CD14-positive monocyte (primary cell): ENCODE results near the gene SGCD. TPM values are rescaled to one million over a fixed set of nuclear protein-coding genes. Genes with fewer than 3 reads are reported as not detected.

Experiments used
- DNase-seq, 3 donors: peaks; one replicate each; pipeline ENCODE4 v3.0.0-alpha.2; 2011 to 2022
- H2AFZ ChIP-seq: 2 replicates; pipeline ENCODE4 v1.6.0; 2012; ENCODE audit warnings: mild to moderate bottlenecking, low read depth, low read length, inconsistent platforms; ENCODE audit not compliant: insufficient read depth, poor library complexity, severe bottlenecking
- H3K27ac ChIP-seq, 2 donors: 1 replicate in 1 of 2; 2 replicates in 1 of 2; pipeline ENCODE4 v1.5.1; 2012 to 2013; ENCODE audit warnings: low read length in 2 of 2, control low read depth in 1 of 2, inconsistent platforms in 1 of 2, low read depth in 1 of 2, mild to moderate bottlenecking in 1 of 2
- H3K27me3 ChIP-seq, 2 donors: one replicate each; pipeline versions ENCODE4 v1.6.0 to v1.6.1; 2011 to 2013; ENCODE audit warnings: low read length in 2 of 2; ENCODE audit not compliant: control insufficient read depth in 2 of 2, insufficient read depth in 2 of 2
- H3K36me3 ChIP-seq, 2 donors: replicated peaks in 1 of 2; 1 replicate in 1 of 2; 2 replicates in 1 of 2; pipeline versions ENCODE4 v1.5.1 to v1.6.1; 2012 to 2013; ENCODE audit warnings: low read length in 2 of 2, control low read depth in 1 of 2, inconsistent platforms in 1 of 2, mild to moderate bottlenecking in 1 of 2; ENCODE audit not compliant: insufficient read depth in 2 of 2, control insufficient read depth in 1 of 2
- H3K4me1 ChIP-seq, 2 donors: 1 replicate in 1 of 2; 2 replicates in 1 of 2; pipeline versions ENCODE4 v1.5.1 to v1.6.1; 2012 to 2013; ENCODE audit warnings: low read length in 2 of 2, control low read depth in 1 of 2, inconsistent platforms in 1 of 2, mild to moderate bottlenecking in 1 of 2, moderate library complexity in 1 of 2; ENCODE audit not compliant: insufficient read depth in 2 of 2, control insufficient read depth in 1 of 2
- H3K4me2 ChIP-seq: replicated peaks from 2 replicates; pipeline ENCODE3; 2012; ENCODE audit warnings: low read length, moderate library complexity, mild to moderate bottlenecking; ENCODE audit not compliant: poor library complexity, severe bottlenecking; ENCODE audit errors: extremely low read depth
- H3K4me3 ChIP-seq, 3 experiments: fragments of 200-600 bp in 1 of 3; sonication (generic) in 1 of 3; replicated peaks in 1 of 3; 1 replicate in 2 of 3; 2 replicates in 1 of 3; pipeline ENCODE4 v1.5.1; 2011 to 2013; ENCODE audit warnings: low read length in 3 of 3, mild to moderate bottlenecking in 3 of 3, control low read depth in 2 of 3, low read depth in 2 of 3, inconsistent platforms in 1 of 3, moderate library complexity in 1 of 3
- H3K79me2 ChIP-seq: 2 replicates; pipeline ENCODE4 v1.6.0; 2012; ENCODE audit warnings: mild to moderate bottlenecking, control low read depth, inconsistent platforms, low read length, moderate library complexity; ENCODE audit not compliant: insufficient read depth
- H3K9ac ChIP-seq: 2 replicates; pipeline ENCODE4 v1.6.0; 2017; ENCODE audit warnings: low read length, mild to moderate bottlenecking; ENCODE audit not compliant: insufficient read depth, poor library complexity, severe bottlenecking
- H3K9me3 ChIP-seq, 2 donors: replicated peaks in 1 of 2; 1 replicate in 1 of 2; 2 replicates in 1 of 2; pipeline versions ENCODE4 v1.5.1 to v1.6.1; 2012 to 2013; ENCODE audit warnings: low read length in 2 of 2, control low read depth in 1 of 2; ENCODE audit not compliant: control insufficient read depth in 1 of 2, insufficient read depth in 1 of 2
- H4K20me1 ChIP-seq: 2 replicates; pipeline ENCODE4 v1.6.0; 2012; ENCODE audit warnings: mild to moderate bottlenecking, low read length, control low read depth, moderate library complexity; ENCODE audit not compliant: insufficient read depth
- H3K27ac Mint-ChIP-seq, 7 donors: one replicate each; pipeline ENCODE4 v1.8.0; 2020; ENCODE audit warnings: mild to moderate bottlenecking in 7 of 7, mixed read lengths in 7 of 7, moderate library complexity in 6 of 7, inconsistent platforms in 2 of 7
- H3K27me3 Mint-ChIP-seq, 3 donors: one replicate each; pipeline ENCODE4 v1.8.0; 2021 to 2022; ENCODE audit warnings: low read depth in 3 of 3, mild to moderate bottlenecking in 3 of 3, mixed read lengths in 3 of 3, moderate library complexity in 3 of 3, inconsistent platforms in 1 of 3
- H3K36me3 Mint-ChIP-seq, 2 donors: one replicate each; pipeline ENCODE4 v1.8.0; 2020; ENCODE audit warnings: mixed read lengths in 2 of 2, inconsistent platforms in 1 of 2, mild to moderate bottlenecking in 1 of 2
- H3K4me1 Mint-ChIP-seq: one replicate; pipeline ENCODE4 v1.8.0; 2020; ENCODE audit warnings: mild to moderate bottlenecking, mixed read lengths
- H3K4me3 Mint-ChIP-seq, 2 donors: one replicate each; pipeline ENCODE4 v1.8.0; 2020; ENCODE audit warnings: mild to moderate bottlenecking in 2 of 2, mixed read lengths in 2 of 2, moderate library complexity in 1 of 2
- H3K9me3 Mint-ChIP-seq, 7 donors: one replicate each; pipeline ENCODE4 v1.8.0; 2020 to 2022; ENCODE audit warnings: mixed read lengths in 7 of 7, mild to moderate bottlenecking in 6 of 7, moderate library complexity in 6 of 7, inconsistent platforms in 2 of 7
- WGBS: methylation state at CpG from one replicate; pipeline ENCODE4 v1.1.5; 2013; ENCODE audit warnings: missing lambda C conversion rate; ENCODE audit not compliant: insufficient coverage; 5-methylcytosine and 5-hydroxymethylcytosine counted together
- intact Hi-C, 2 donors: fragments of 100-400 bp; cut with micrococcal nuclease; formaldehyde crosslinking; loops; one replicate each; pipeline versions ENCODE4 v1.15.0 to v1.15.1; 2023
- polyA plus RNA-seq, 3 donors: library from polyadenylated mRNA; depleted of rRNA in 1 of 3; unstranded in 2 of 3; stranded (reverse) in 1 of 3; fragments of 300-500 nt in 2 of 3; fragments of >200 nt in 1 of 3; fragmentation: Illumina TruSeq in 2 of 3; gene quantifications; 1 replicate in 2 of 3; 2 replicates in 1 of 3; pipeline ENCODE4 v1.2.3, GENCODE V29; 2012 to 2021
- TF ChIP-seq, protein P1 (sequence below): fragments of 200-600 bp; IDR thresholded peaks from one replicate; pipeline ENCODE4 v1.8.0; 2022; ENCODE audit warnings: antibody characterized with exemption, mild to moderate bottlenecking

SGCD gene
- polyA plus RNA-seq, 3 donors = not detected

DNA sequence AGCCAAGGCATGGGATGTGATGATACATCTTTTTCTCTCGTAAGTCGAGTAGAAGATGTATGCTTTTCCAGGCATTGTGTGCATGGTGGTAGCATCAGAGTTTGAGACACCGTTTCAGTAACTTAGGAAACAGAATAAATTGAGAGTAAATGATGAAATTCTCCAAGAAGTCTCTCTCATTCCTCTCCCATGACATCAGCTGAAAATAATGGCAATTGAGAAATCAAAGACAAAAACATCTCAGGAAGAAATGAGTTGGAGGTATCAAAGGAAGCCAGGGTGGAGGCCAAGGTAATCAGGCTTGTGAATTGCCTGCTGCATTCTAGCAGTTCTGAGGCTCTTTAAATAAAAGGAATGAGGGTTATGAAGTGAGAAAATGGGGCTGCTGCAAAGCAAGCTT lies 53.9 kb downstream of the SGCD start:
- Histone ChIP-seq H3K27me3 (no peaks in the 10 kb centered on the region), H3K9me3 (no peaks in the 10 kb centered on the region), H3K27ac (no peak overlapping the region), H3K9ac (no peak overlapping the region), H3K36me3 (no peaks in the 10 kb centered on the region), H3K4me3 (no peak overlapping the region), H4K20me1 (no peaks in the 10 kb centered on the region), H3K79me2 (no peaks in the 10 kb centered on the region), H3K4me2 (no peak overlapping the region), H2AFZ (no peak overlapping the region), H3K4me1 (no peaks in the 10 kb centered on the region)
- Mint-ChIP-seq H3K9me3 (peaks cover 0 to 7% (median 0%) of the 10 kb centered on the region in 7 donors), H3K36me3 (no peaks in the 10 kb centered on the region), H3K4me3 (no peak overlapping the region), H3K4me1 (no peaks in the 10 kb centered on the region), H3K27me3 (peaks cover 0 to 2% (median 0%) of the 10 kb centered on the region in 3 donors), H3K27ac (no peak overlapping the region)
- WGBS = 80% methylated on average over 1 of the region's 3 CpGs
- TF ChIP-seq, protein P1, sequence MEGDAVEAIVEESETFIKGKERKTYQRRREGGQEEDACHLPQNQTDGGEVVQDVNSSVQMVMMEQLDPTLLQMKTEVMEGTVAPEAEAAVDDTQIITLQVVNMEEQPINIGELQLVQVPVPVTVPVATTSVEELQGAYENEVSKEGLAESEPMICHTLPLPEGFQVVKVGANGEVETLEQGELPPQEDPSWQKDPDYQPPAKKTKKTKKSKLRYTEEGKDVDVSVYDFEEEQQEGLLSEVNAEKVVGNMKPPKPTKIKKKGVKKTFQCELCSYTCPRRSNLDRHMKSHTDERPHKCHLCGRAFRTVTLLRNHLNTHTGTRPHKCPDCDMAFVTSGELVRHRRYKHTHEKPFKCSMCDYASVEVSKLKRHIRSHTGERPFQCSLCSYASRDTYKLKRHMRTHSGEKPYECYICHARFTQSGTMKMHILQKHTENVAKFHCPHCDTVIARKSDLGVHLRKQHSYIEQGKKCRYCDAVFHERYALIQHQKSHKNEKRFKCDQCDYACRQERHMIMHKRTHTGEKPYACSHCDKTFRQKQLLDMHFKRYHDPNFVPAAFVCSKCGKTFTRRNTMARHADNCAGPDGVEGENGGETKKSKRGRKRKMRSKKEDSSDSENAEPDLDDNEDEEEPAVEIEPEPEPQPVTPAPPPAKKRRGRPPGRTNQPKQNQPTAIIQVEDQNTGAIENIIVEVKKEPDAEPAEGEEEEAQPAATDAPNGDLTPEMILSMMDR = no peak
- no peak for DNase-seq
- intact Hi-C loops = no loop called here

DNA sequence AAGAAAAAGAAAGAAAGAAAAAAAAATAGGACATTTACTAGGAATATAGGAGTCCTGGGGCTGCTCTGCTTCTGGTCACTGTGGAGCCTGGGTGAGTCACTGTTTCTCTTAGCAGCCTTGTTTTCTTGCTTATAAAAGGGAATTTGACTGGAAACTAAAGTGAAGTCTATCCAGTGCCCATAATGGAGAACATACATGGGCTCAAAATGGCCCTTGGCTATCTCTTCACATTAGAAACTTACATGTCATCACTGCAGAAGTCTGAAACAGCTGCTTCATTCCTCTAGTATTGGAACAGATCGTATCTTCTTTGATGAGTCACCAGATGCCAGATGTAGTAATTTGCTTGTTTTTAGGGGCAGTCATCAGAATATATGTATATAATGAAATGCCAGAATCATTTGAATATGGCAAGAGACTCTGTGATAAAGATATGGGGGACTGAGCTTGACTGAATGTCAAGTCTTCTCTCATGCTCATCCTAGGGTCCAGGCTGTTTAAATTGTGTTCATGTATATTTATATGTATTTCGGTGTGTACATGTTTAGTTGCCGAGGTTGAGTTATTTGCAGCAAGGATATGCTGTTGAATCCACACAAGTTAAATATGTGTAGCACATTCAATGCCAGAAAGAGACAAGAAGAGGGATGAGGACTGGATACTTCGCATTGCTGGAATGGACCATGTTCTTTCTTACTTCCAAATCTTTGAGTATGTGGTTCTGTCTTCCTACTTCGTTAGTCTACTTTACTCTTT lies 56.7 kb downstream of the SGCD start:
- no peaks in the 10 kb centered on the region for H3K27me3 ChIP-seq
- H3K9me3 ChIP-seq = no peaks in the 10 kb centered on the region
- no peak overlapping the region for H3K4me3 ChIP-seq
- no CpG with 5 or more reads among the region's 5 CpGs for WGBS
- no peak overlapping the region for H3K4me2 ChIP-seq
- intact Hi-C loops = no loop called here
- H3K27ac Mint-ChIP-seq = no peak overlapping the region
- TF ChIP-seq, protein P1 = no peak
- no peak for DNase-seq
- no peak overlapping the region for H2AFZ ChIP-seq
- no peak overlapping the region for H3K27ac ChIP-seq
- H3K27me3 Mint-ChIP-seq = peaks cover 0 to 2% (median 0%) of the 10 kb centered on the region in 3 donors
- H3K79me2 ChIP-seq = no peaks in the 10 kb centered on the region
- no peak overlapping the region for H3K4me3 Mint-ChIP-seq
- no peaks in the 10 kb centered on the region for H3K4me1 Mint-ChIP-seq
- no peaks in the 10 kb centered on the region for H4K20me1 ChIP-seq
- H3K36me3 Mint-ChIP-seq = no peaks in the 10 kb centered on the region
- no peak overlapping the region for H3K9ac ChIP-seq
- H3K9me3 Mint-ChIP-seq = peaks cover 0 to 10% (median 0%) of the 10 kb centered on the region in 7 donors
- H3K36me3 ChIP-seq = no peaks in the 10 kb centered on the region
- H3K4me1 ChIP-seq = no peaks in the 10 kb centered on the region
